GM12878 (cell line): ENCODE results near the gene EED. TPM values are rescaled to one million over a fixed set of nuclear protein-coding genes. Genes with fewer than 3 reads are reported as not detected.
A peak's percentile ranks its signal among the peaks of the same experiment; 100 is the strongest.

ENCODE experiments used
- ATAC-seq: fragments of 200-7000 bp; cut with Tn5 transposase; 3 replicates; pipeline ENCODE4 v1.9.1; 2020; ENCODE audit warnings: mild to moderate bottlenecking, moderate library complexity
- BruUV-seq: library from RNA; stranded (reverse); fragments of 400-500 nt; replicated peaks from 2 replicates; lab custom pipeline; 2021; lab: Mats Ljungman, UMichigan
- CTCF ChIA-PET: fragments of 300-600 bp; sonication (Branson Sonifier 250); formaldehyde crosslinking; extraction: SDS; loops from one replicate; lab custom pipeline; 2021; ENCODE audit warnings: inconsistent platforms; lab: Yijun Ruan, JAX
- POLR2A ChIA-PET: fragments of 350-600 bp; formaldehyde crosslinking; extraction: SDS; loops from one replicate; lab custom pipeline; 2021; ENCODE audit warnings: inconsistent platforms; lab: Charles Lee
- RAD21 ChIA-PET: fragments of 300-600 bp; sonication (Branson Sonifier 250); formaldehyde crosslinking; loops from one replicate; lab custom pipeline; 2023; ENCODE audit warnings: antibody characterized with exemption; ENCODE audit not compliant: unreplicated experiment; lab: Charles Lee
- SMC1A ChIA-PET: fragments of 300-600 bp; sonication (Branson Sonifier 250); formaldehyde crosslinking; loops from one replicate; lab custom pipeline; 2023; ENCODE audit not compliant: unreplicated experiment, uncharacterized antibody; lab: Charles Lee
- DNase-seq: peaks from one replicate; pipeline ENCODE4 v3.0.0-alpha.2; 2011; ENCODE audit warnings: low read depth, low spot score
- FAIRE-seq: peaks from 3 replicates; lab custom pipeline; 2011; peaks lifted over from hg19 to GRCh38; lab: Jason Lieb, UNC
- H2AFZ ChIP-seq: 2 replicates; pipeline ENCODE4 v1.6.0; 2011; ENCODE audit warnings: low read depth, low read length, control low read depth; ENCODE audit not compliant: control insufficient read depth
- H3K27ac ChIP-seq: 2 replicates; pipeline ENCODE4 v1.5.1; 2011; ENCODE audit warnings: control low read depth; ENCODE audit not compliant: control insufficient read depth, insufficient read depth
- H3K27me3 ChIP-seq, 2 experiments: replicated peaks in 1 of 2; 2 replicates each; pipeline versions ENCODE4 v1.6.0 to v1.6.1; 2011; ENCODE audit warnings: low read length in 1 of 2; ENCODE audit not compliant: control insufficient read depth in 2 of 2, insufficient read depth in 2 of 2
- H3K36me3 ChIP-seq, 2 experiments: 2 replicates each; pipeline ENCODE4 v1.5.1; 2011; ENCODE audit warnings: low read length in 1 of 2; ENCODE audit not compliant: control insufficient read depth in 2 of 2, insufficient read depth in 2 of 2
- H3K4me1 ChIP-seq: 2 replicates; pipeline ENCODE4 v1.6.1; 2011; ENCODE audit warnings: mild to moderate bottlenecking, low read length, moderate library complexity, mixed read lengths; ENCODE audit not compliant: control insufficient read depth, insufficient read depth
- H3K4me2 ChIP-seq: 2 replicates; pipeline ENCODE4 v1.6.0; 2011; ENCODE audit warnings: control low read depth; ENCODE audit not compliant: control insufficient read depth, insufficient read depth
- H3K4me3 ChIP-seq: fragments of 200-600 bp; sonication (generic); 2 replicates; pipeline ENCODE4 v1.5.1; 2016
- H3K79me2 ChIP-seq: 2 replicates; pipeline ENCODE4 v1.6.0; 2011; ENCODE audit warnings: low read length; ENCODE audit not compliant: control insufficient read depth, insufficient read depth
- H3K9ac ChIP-seq: 2 replicates; pipeline ENCODE4 v1.8.0; 2011; ENCODE audit warnings: low read length, control low read depth, mixed read lengths; ENCODE audit not compliant: control insufficient read depth, insufficient read depth
- H3K9me3 ChIP-seq: replicated peaks from 3 replicates; pipeline ENCODE4 v1.5.1; 2011; ENCODE audit warnings: mild to moderate bottlenecking, low read length; ENCODE audit not compliant: control insufficient read depth, insufficient read depth
- H4K20me1 ChIP-seq: 2 replicates; pipeline ENCODE4 v1.6.0; 2011; ENCODE audit not compliant: control insufficient read depth, insufficient read depth
- ATF2 ChIP-seq: IDR thresholded peaks from 2 replicates; pipeline ENCODE4 v1.6.1; 2012; ENCODE audit warnings: low read length, inconsistent platforms
- CTCF ChIP-seq, 3 experiments: IDR thresholded peaks in 2 of 3; conservative IDR thresholded peaks in 1 of 3; 2 replicates each; pipeline ENCODE4 v1.5.1; 2011; ENCODE audit warnings: low read depth in 3 of 3, low read length in 3 of 3, mild to moderate bottlenecking in 3 of 3, control low read depth in 2 of 3, moderate library complexity in 2 of 3, inconsistent platforms in 1 of 3, mixed read lengths in 1 of 3; ENCODE audit not compliant: control insufficient read depth in 2 of 3, insufficient read depth in 1 of 3; ENCODE audit errors: extremely low read depth in 1 of 3
- POLR2A ChIP-seq: IDR thresholded peaks from 2 replicates; pipeline ENCODE4 v1.6.1; 2011; ENCODE audit warnings: low read depth, mild to moderate bottlenecking, low read length
- SPI1 ChIP-seq: IDR thresholded peaks from 2 replicates; pipeline ENCODE4 v1.6.1; 2011; ENCODE audit warnings: low read depth, mild to moderate bottlenecking, low read length, moderate library complexity, borderline replicate concordance; ENCODE audit not compliant: insufficient read depth
- YY1 ChIP-seq: IDR thresholded peaks from 2 replicates; pipeline ENCODE4 v1.6.1; 2011; ENCODE audit warnings: low read depth, mild to moderate bottlenecking, low read length
- WGBS: methylation state at CpG from one replicate; pipeline ENCODE4 v1.1.6; 2016; ENCODE audit warnings: low lambda C conversion rate; ENCODE audit not compliant: insufficient replicate concordance, insufficient coverage; ENCODE audit errors: missing lambda C conversion rate; 5-methylcytosine and 5-hydroxymethylcytosine counted together
- in situ Hi-C: fragments of 300-500 bp; cut with MboI; formaldehyde crosslinking; loops from 9 replicates; pipeline ENCODE4 v1.14.3; 2018; ENCODE audit warnings: mixed read lengths
- intact Hi-C: fragments of 100-400 bp; cut with micrococcal nuclease; formaldehyde crosslinking; loops from one replicate; pipeline ENCODE4 v1.14.2; 2022; ENCODE audit not compliant: unreplicated experiment
- polyA plus RNA-seq, 11 experiments: library from polyadenylated mRNA; depleted of rRNA in 4 of 11; unstranded in 6 of 11; stranded (reverse) in 5 of 11; fragments of >200 nt; fragmentation: Nextera tagmentation in 4 of 11; fragmentation: Illumina TruSeq in 1 of 11; extraction: Ambion mirVana in 4 of 11; extraction: Trizol in 1 of 11; gene quantifications; 1 replicate in 1 of 11; 2 replicates in 10 of 11; pipeline versions ENCODE4 v1.2.1 to v1.2.3, GENCODE V29; 2011 to 2016; ENCODE audit warnings: inconsistent platforms in 2 of 11, missing spikeins in 2 of 11, low read depth in 1 of 11
- total RNA-seq, 4 experiments: library from RNA; depleted of rRNA in 3 of 4; stranded (reverse); fragments of >200 nt in 3 of 4; fragmentation: Illumina TruSeq in 1 of 4; extraction: Trizol in 1 of 4; gene quantifications; 2 replicates each; pipeline versions ENCODE4 v1.2.1 to v1.2.3, GENCODE V29; 2013 to 2021

EED gene
- total and polyA plus RNA-seq, 10 of the 15 experiments (the other 5 are each of a cell fraction or from before 2014, with no cell fraction given) = 41.5 to 140 (median 72.2) TPM

GRCh38 chr11:86261328-86261727, 16.8 kb downstream of the EED start:
- H3K9me3 ChIP-seq = no peaks in the 10 kb centered on the region
- DNase-seq (no peak), ATAC-seq (peak; percentile 10), FAIRE-seq (no peak)
- RAD21 ChIA-PET = no interaction called here
- TSS peak; percentile 1 for BruUV-seq
- no peak overlapping the region for H3K4me2 ChIP-seq
- CTCF ChIA-PET = interaction anchor here (0.7 to 1.6 kb wide), 2 partner anchors 14 to 38 kb away, joined by 3 read pairs; no protein-coding TSS in a partner anchor
- peaks cover 3% of the 10 kb centered on the region; the same call in 1 of the 2 replicates for H3K4me1 ChIP-seq
- TF ChIP-seq POLR2A (0 out of 2 replicates have a peak, but pooled peaks have one; percentile 29), SPI1 (no peak), YY1 (no peak), CTCF (IDR thresholded peaks at IDR 0.05 in 2 of 3, conservative IDR thresholded peaks at IDR 0.05 in 1 of 3; ENCODE audit: control insufficient read depth in 2 of 3, extremely low read depth in 1 of 3, insufficient read depth in 1 of 3, low read depth in 3 of 3, low read length in 3 of 3) (peak in 1 of 3 experiments; percentile 1; a peak in 1 of 6 replicates)
- SMC1A ChIA-PET = interaction anchor here (1.1 to 2.4 kb wide), 5 partner anchors 9 to 219 kb away, joined by 3 to 11 read pairs (median 4); no protein-coding TSS in a partner anchor
- H3K36me3 ChIP-seq = peaks cover 12 to 28% of the 10 kb centered on the region in 2 experiments
- H3K27me3 ChIP-seq = no peaks in the 10 kb centered on the region
- POLR2A ChIA-PET = no interaction called here
- H3K9ac ChIP-seq = no peak overlapping the region
- in situ Hi-C loops (no loop called here), intact Hi-C loops (no loop called here)
- 81% methylated on average over 3 of the region's 3 CpGs for WGBS
- H3K79me2 ChIP-seq = peaks cover 24% of the 10 kb centered on the region
- no peak overlapping the region for H3K4me3 ChIP-seq
- no peaks in the 10 kb centered on the region for H4K20me1 ChIP-seq
- H2AFZ ChIP-seq = no peak overlapping the region
- no peak overlapping the region for H3K27ac ChIP-seq

- H2AFZ ChIP-seq = no peak overlapping the region
- FAIRE-seq (no peak), ATAC-seq (no peak), DNase-seq (no peak)
- RAD21 ChIA-PET = no interaction called here
- POLR2A ChIA-PET = interaction anchor here (0.6 kb wide), 1 partner anchor 255 kb away, joined by 3 read pairs; no protein-coding TSS in a partner anchor
- H3K9me3 ChIP-seq = no peaks in the 10 kb centered on the region
- no peak overlapping the region for H3K4me3 ChIP-seq
- in situ Hi-C loops (no loop called here), intact Hi-C loops (no loop called here)
- CTCF ChIA-PET = interaction anchor here (0.6 to 1.6 kb wide), 2 partner anchors 13 to 129 kb away, joined by 3 read pairs; no protein-coding TSS in a partner anchor
- TF ChIP-seq ATF2 = no peak
- H3K9ac ChIP-seq = no peak overlapping the region
- H3K4me2 ChIP-seq = no peak overlapping the region
- H3K36me3 ChIP-seq = peaks cover 10 to 26% of the 10 kb centered on the region in 2 experiments
- BruUV-seq = no TSS peak
- no peaks in the 10 kb centered on the region for H3K27me3 ChIP-seq
- SMC1A ChIA-PET = interaction anchor here (1.0 to 2.4 kb wide), 6 partner anchors 8 to 223 kb away, joined by 3 to 11 read pairs (median 3); no protein-coding TSS in a partner anchor
- no peaks in the 10 kb centered on the region for H3K4me1 ChIP-seq
- WGBS = 98% methylated on average over 6 of the region's 6 CpGs
- H3K79me2 ChIP-seq = peaks cover 14% of the 10 kb centered on the region
- no peak overlapping the region for H3K27ac ChIP-seq
- H4K20me1 ChIP-seq = no peaks in the 10 kb centered on the region
These were observed 17.8 kb downstream of the EED start for GRCh38 chr11:86262387-86262786.
